H1 (cell line): ENCODE data around the gene FBXO11. TPM values are rescaled to one million over a fixed set of nuclear protein-coding genes. Genes with fewer than 3 reads are reported as not detected.

ENCODE experiments used
- CBX8 ChIP-seq: fragments of 300-800, 300-1000 bp; sonication (generic); IDR thresholded peaks from 2 replicates; pipeline ENCODE4 v1.7.1; 2016; ENCODE audit warnings: low read depth, low read length, borderline replicate concordance
- CHD1 ChIP-seq: IDR thresholded peaks from 2 replicates; pipeline ENCODE4 v1.6.1; 2012; ENCODE audit warnings: low read depth, low read length, improper control_type of control experiment
- RXRA ChIP-seq: IDR thresholded peaks from 2 replicates; pipeline ENCODE4 v1.6.1; 2011; ENCODE audit warnings: low read depth, mild to moderate bottlenecking, low read length, moderate library complexity; ENCODE audit not compliant: insufficient read depth
- SIRT6 ChIP-seq: IDR thresholded peaks from one replicate; pipeline ENCODE4 v1.7.1; 2012; ENCODE audit warnings: low read length, inconsistent platforms
- SP1 ChIP-seq: IDR thresholded peaks from 2 replicates; pipeline ENCODE4 v1.6.1; 2011; ENCODE audit warnings: low read depth, low read length
- polyA plus RNA-seq, 7 experiments: library from polyadenylated mRNA; depleted of rRNA in 3 of 7; stranded (reverse) in 5 of 7; unstranded in 2 of 7; fragments of >200 nt in 5 of 7; fragments of 200-250 nt in 2 of 7; gene quantifications; 1 replicate in 5 of 7; 2 replicates in 1 of 7; 4 replicates in 1 of 7; pipeline versions ENCODE4 v1.2.1 to v1.2.3, GENCODE V29; 2011 to 2013; ENCODE audit warnings: missing spikeins in 2 of 7, mixed read lengths in 2 of 7
- total RNA-seq: library from RNA; stranded (reverse); fragmentation: NEBNext Ultra II Directional; extraction: Animal tissue kit (Norgen Biotek cat#: 25700); gene quantifications from 2 replicates; pipeline ENCODE4 v1.2.1, GENCODE V29; 2021

FBXO11 gene
- total and polyA plus RNA-seq, 2 of the 8 experiments (the other 6 are each of a cell fraction or from before 2014, with no cell fraction given), result 21.7 to 57.3 TPM

DNA sequence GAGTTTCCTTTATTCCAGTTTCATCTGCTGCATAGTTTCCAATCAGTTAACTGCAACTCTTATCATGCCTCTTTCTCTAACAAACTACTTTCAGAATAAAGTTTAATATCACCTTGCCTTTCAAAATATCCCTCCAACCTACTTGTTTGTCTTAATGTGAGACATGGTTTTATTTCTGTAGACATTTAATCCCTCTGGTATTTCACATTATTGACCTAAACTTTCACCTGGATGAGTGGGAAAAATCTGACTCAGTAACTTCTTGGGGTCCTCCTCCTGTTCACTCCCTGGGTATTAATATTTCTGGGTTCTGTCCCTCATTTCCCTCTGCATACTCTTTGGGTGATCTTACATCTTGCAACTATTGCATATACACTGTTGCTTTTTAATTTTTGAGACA lies 95.4 kb downstream of the FBXO11 start (continued):
- TF ChIP-seq RXRA (no peak), CHD1 (no peak), CBX8 (no peak), SIRT6 (no peak), SP1 (no peak)
- TF ChIP-seq, all 59 proteins: peak for 0
